PFSK-1 (cell line): ENCODE data around the gene GSTO2.

Experiments used
- POLR2AphosphoS5 ChIP-seq: IDR thresholded peaks from 2 replicates; pipeline ENCODE4 v1.6.1; 2012; ENCODE audit warnings: low read depth, mild to moderate bottlenecking, control low read depth, low read length, moderate library complexity
- SIN3A ChIP-seq: IDR thresholded peaks from 2 replicates; pipeline ENCODE4 v1.6.1; 2012; ENCODE audit warnings: mild to moderate bottlenecking, low read length, moderate library complexity, borderline replicate concordance; ENCODE audit not compliant: insufficient read depth
- TAF1 ChIP-seq: IDR thresholded peaks from 2 replicates; pipeline ENCODE4 v1.6.1; 2012; ENCODE audit warnings: low read length, control low read depth, borderline replicate concordance; ENCODE audit not compliant: insufficient read depth
- TF ChIP-seq, protein P1 (sequence below), 2 experiments: IDR thresholded peaks; 2 replicates each; pipeline versions ENCODE4 v1.6.1 to v1.8.0; 2011 to 2012; ENCODE audit warnings: low read depth in 2 of 2, low read length in 2 of 2, control low read depth in 1 of 2, inconsistent platforms in 1 of 2, mild to moderate bottlenecking in 1 of 2, moderate library complexity in 1 of 2; ENCODE audit not compliant: insufficient read depth in 1 of 2

DNA sequence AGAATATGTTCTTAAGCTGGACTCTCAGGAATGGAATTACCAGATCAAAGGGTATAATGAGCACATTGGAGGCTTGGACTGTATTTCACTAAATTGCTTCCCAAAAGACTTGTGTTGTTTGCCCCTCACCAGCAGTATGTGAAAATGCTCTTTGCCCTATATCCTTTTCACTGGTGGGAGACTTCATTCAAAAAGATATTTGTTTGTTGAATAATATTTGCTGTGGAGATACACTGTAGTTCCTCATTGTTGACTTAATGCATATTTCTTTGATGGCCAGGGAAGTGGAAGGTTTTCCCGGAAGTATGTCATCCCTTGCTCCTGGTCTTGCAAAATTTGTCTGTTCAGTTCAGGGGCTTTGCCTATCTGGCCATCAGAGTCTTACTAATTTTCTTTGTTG, 19.4 kb downstream of the GSTO2 start:
- no peak for TF ChIP-seq POLR2AphosphoS5
- TF ChIP-seq, protein P1, sequence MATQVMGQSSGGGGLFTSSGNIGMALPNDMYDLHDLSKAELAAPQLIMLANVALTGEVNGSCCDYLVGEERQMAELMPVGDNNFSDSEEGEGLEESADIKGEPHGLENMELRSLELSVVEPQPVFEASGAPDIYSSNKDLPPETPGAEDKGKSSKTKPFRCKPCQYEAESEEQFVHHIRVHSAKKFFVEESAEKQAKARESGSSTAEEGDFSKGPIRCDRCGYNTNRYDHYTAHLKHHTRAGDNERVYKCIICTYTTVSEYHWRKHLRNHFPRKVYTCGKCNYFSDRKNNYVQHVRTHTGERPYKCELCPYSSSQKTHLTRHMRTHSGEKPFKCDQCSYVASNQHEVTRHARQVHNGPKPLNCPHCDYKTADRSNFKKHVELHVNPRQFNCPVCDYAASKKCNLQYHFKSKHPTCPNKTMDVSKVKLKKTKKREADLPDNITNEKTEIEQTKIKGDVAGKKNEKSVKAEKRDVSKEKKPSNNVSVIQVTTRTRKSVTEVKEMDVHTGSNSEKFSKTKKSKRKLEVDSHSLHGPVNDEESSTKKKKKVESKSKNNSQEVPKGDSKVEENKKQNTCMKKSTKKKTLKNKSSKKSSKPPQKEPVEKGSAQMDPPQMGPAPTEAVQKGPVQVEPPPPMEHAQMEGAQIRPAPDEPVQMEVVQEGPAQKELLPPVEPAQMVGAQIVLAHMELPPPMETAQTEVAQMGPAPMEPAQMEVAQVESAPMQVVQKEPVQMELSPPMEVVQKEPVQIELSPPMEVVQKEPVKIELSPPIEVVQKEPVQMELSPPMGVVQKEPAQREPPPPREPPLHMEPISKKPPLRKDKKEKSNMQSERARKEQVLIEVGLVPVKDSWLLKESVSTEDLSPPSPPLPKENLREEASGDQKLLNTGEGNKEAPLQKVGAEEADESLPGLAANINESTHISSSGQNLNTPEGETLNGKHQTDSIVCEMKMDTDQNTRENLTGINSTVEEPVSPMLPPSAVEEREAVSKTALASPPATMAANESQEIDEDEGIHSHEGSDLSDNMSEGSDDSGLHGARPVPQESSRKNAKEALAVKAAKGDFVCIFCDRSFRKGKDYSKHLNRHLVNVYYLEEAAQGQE (IDR thresholded peaks at IDR 0.05; ENCODE audit: insufficient read depth in 1 of 2, low read depth in 2 of 2, low read length in 2 of 2): no peak
- no peak for TF ChIP-seq SIN3A
- no peak for TF ChIP-seq TAF1
